ENCODE results near the gene DIAPH3. TPM values are rescaled to one million over a fixed set of nuclear protein-coding genes. Genes with fewer than 3 reads are reported as not detected.

Gene DIAPH3
- total and polyA plus RNA-seq, 2 donors (not counting 1 experiment from before 2014, with no cell fraction given), result 0.03 to 0.10 TPM

- ChIA-PET POLR2A (no interaction called here), CTCF (no interaction called here)
- H3K9me3 ChIP-seq (ENCODE audit: control extremely low read depth in 1 of 3, control insufficient read depth in 2 of 3, insufficient read depth in 1 of 3, low read length in 2 of 3), result no peaks in the 10 kb centered on the region
- ATAC-seq (ENCODE audit: low read depth) (no peak), DNase-seq (no peak)
- H3K9ac ChIP-seq (ENCODE audit: low read length), result no peak overlapping the region
- Mint-ChIP-seq H3K4me3 (no peak overlapping the region), H3K9me3 (ENCODE audit: insufficient read depth) (no peaks in the 10 kb centered on the region), H3K27me3 (no peaks in the 10 kb centered on the region), H3K27ac (no peak overlapping the region), H3K4me1 (no peaks in the 10 kb centered on the region)
- H3K79me2 ChIP-seq (ENCODE audit: control insufficient read depth, insufficient read depth, low read length), result no peaks in the 10 kb centered on the region
- intact Hi-C loops (cut with micrococcal nuclease), result no loop called here
- no peaks in the 10 kb centered on the region for H3K36me3 ChIP-seq (replicated peaks in 1 of 2; ENCODE audit: control extremely low read depth in 1 of 2, control insufficient read depth in 1 of 2, extremely low read depth in 1 of 2, insufficient read depth in 2 of 2, low read length in 1 of 2)
- H3K4me1 ChIP-seq (ENCODE audit: control insufficient read depth in 2 of 2, insufficient read depth in 2 of 2, low read length in 2 of 2), result no peaks in the 10 kb centered on the region
- H3K27ac ChIP-seq (ENCODE audit: low read length in 2 of 2), result no peak overlapping the region
- H3K27me3 ChIP-seq (replicated peaks in 1 of 4; ENCODE audit: control extremely low read depth in 1 of 4, control insufficient read depth in 3 of 4, insufficient read depth in 4 of 4, low read length in 3 of 4), result no peaks in the 10 kb centered on the region
- H4K20me1 ChIP-seq (ENCODE audit: control insufficient read depth, insufficient read depth, low read length, poor library complexity, severe bottlenecking), result no peaks in the 10 kb centered on the region
- no peak overlapping the region for H2AFZ ChIP-seq (ENCODE audit: insufficient read depth, low read depth, low read length, poor library complexity, severe bottlenecking)
- TF ChIP-seq CTCF (IDR thresholded peaks at IDR 0.05) (no peak), EZH2 (IDR thresholded peaks at IDR 0.05; ENCODE audit: borderline replicate concordance, insufficient read depth, low read depth, low read length, poor library complexity, severe bottlenecking) (no peak)
- H3K4me3 ChIP-seq (ENCODE audit: control extremely low read depth in 1 of 5, extremely low read depth in 1 of 5, insufficient read depth in 1 of 5, low read depth in 2 of 5, low read length in 4 of 5), result no peak overlapping the region
- WGBS (ENCODE audit: insufficient coverage), result no CpG with 5 or more reads among the region's 2 CpGs
- H3K4me2 ChIP-seq (replicated peaks; ENCODE audit: low read depth, low read length, poor library complexity, severe bottlenecking), result no peak overlapping the region
These were observed 285.8 kb downstream of the DIAPH3 start for GRCh38 chr13:59877933-59878332.

- Histone ChIP-seq H3K79me2 (ENCODE audit: control insufficient read depth, insufficient read depth, low read length) (no peaks in the 10 kb centered on the region), H3K27me3 (replicated peaks in 1 of 4; ENCODE audit: control extremely low read depth in 1 of 4, control insufficient read depth in 3 of 4, insufficient read depth in 4 of 4, low read length in 3 of 4) (no peaks in the 10 kb centered on the region), H3K4me3 (ENCODE audit: control extremely low read depth in 1 of 5, extremely low read depth in 1 of 5, insufficient read depth in 1 of 5, low read depth in 2 of 5, low read length in 4 of 5) (no peak overlapping the region), H2AFZ (ENCODE audit: insufficient read depth, low read depth, low read length, poor library complexity, severe bottlenecking) (no peak overlapping the region), H3K4me2 (replicated peaks; ENCODE audit: low read depth, low read length, poor library complexity, severe bottlenecking) (no peak overlapping the region), H3K9me3 (ENCODE audit: control extremely low read depth in 1 of 3, control insufficient read depth in 2 of 3, insufficient read depth in 1 of 3, low read length in 2 of 3) (no peaks in the 10 kb centered on the region), H3K27ac (ENCODE audit: low read length in 2 of 2) (no peak overlapping the region), H4K20me1 (ENCODE audit: control insufficient read depth, insufficient read depth, low read length, poor library complexity, severe bottlenecking) (no peaks in the 10 kb centered on the region), H3K36me3 (replicated peaks in 1 of 2; ENCODE audit: control extremely low read depth in 1 of 2, control insufficient read depth in 1 of 2, extremely low read depth in 1 of 2, insufficient read depth in 2 of 2, low read length in 1 of 2) (no peaks in the 10 kb centered on the region), H3K4me1 (ENCODE audit: control insufficient read depth in 2 of 2, insufficient read depth in 2 of 2, low read length in 2 of 2) (no peaks in the 10 kb centered on the region), H3K9ac (ENCODE audit: low read length) (no peak overlapping the region)
- no peak for ATAC-seq (ENCODE audit: low read depth)
- no peak for DNase-seq
- no peak overlapping the region for H3K27ac Mint-ChIP-seq
- 91% methylated on average over 1 of the region's 2 CpGs for WGBS (ENCODE audit: insufficient coverage)
- H3K4me1 Mint-ChIP-seq, result no peaks in the 10 kb centered on the region
- ChIA-PET CTCF (no interaction called here), POLR2A (no interaction called here)
- no peaks in the 10 kb centered on the region for H3K9me3 Mint-ChIP-seq (ENCODE audit: insufficient read depth)
- no peak for TF ChIP-seq CTCF (IDR thresholded peaks at IDR 0.05)
- no peak for TF ChIP-seq EZH2 (IDR thresholded peaks at IDR 0.05; ENCODE audit: borderline replicate concordance, insufficient read depth, low read depth, low read length, poor library complexity, severe bottlenecking)
- H3K4me3 Mint-ChIP-seq, result no peak overlapping the region
- no peaks in the 10 kb centered on the region for H3K27me3 Mint-ChIP-seq
- intact Hi-C loops (cut with micrococcal nuclease), result no loop called here
These were observed 288.8 kb downstream of the DIAPH3 start for GRCh38 chr13:59874973-59875372.
